Measurements from ENCODE around the gene ZNF790. TPM values are rescaled to one million over a fixed set of nuclear protein-coding genes. Genes with fewer than 3 reads are reported as not detected.
A peak's percentile ranks its signal among the peaks of the same experiment; 100 is the strongest.

ZNF790 gene
- total and polyA plus RNA-seq, 2 of the 13 experiments (the other 11 are each of a cell fraction or from before 2014, with no cell fraction given): 1.3 to 5.3 TPM

DNA sequence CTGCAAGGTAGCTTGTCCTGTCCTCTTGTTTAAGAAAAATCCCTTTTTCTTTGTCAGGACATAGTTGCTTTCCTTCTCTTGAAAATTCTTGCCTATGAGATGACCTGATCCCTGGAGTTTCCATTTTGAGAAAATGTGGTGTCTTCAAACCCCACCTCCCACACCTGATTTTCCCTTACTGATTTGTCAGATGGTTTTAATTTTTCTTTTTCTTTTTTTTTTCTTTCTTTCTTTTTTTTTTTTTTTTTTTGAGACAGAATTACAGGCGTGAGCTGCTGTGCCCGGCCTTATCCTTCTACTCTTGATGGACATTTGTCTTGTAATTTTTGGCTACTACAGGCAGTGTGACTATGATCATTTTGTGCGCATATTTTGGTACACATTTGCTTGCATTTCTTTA, 13.7 kb upstream of the ZNF790 start (continued):
- TF ChIP-seq ATRX (CRISPR knock-in tag; IDR thresholded peaks at IDR 0.05; ENCODE audit: borderline replicate concordance): no peak

DNA sequence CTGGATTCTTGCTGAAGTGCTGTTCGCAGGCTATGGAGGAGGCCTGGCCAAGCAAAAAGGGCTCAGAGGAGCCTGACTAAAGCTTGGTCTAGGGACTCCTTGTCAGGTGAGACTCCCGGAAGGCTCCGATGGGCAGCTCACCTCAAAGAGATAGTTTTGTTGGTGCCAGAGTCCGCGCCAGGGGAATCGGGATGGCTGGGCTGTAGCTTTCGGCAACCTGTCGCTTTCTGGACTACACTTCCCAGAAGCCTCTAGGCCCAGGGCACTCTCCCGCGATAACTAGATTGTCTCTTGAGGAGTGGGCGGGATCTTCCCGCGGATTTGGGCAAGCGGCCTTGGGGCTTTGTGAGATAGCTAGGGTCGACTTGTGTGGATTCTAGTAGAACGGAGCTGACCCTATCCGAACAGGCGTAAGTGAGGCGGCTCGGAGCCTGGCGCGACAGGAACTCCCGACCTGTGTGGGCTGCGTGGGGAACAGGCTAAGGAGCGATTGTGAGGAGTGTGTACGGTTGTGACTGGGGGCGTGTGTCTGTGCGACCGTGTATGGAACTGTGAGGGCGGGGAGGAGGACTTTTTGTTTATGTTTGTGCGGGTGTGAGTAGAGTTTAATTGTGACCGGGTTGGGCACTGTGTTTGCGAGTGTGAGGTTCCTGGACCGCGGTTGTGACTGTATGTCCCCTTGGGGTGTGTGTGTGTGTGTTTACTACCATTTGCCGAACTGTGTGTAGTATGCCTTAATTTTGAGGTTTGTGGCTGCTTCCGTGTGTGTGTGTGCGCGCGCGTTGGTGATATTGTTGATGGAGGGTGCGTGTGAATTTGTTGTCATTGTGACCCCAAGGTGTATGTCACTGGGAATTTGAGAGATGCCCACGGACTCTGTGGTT, 12.6 kb upstream of the ZNF790 start, which contains the start of gene ZNF345:
Gene ZNF345 (plus strand): TSS at position 318 of the 884 bp plus-strand sequence. CDS start 25,955 bp downstream, outside the sequence.
- in situ Hi-C loops (cut with HindIII; ENCODE audit: extremely low pct_ligation_motif_present, low pct_unique_long_range_greater_than_20kb): no loop called here
- FAIRE-seq (peak; percentile 95), DNase-seq (ENCODE audit: low spot score) (peak; percentile 95), ATAC-seq (peak; percentile 94)
- Histone ChIP-seq H3K9me3 (ENCODE audit: low read length) (peaks cover 14% of the 10 kb centered on the region; the same call in 1 of the 2 replicates), H4K20me1 (ENCODE audit: insufficient read depth, low read length) (no peaks in the 10 kb centered on the region), H3K36me3 (replicated peaks in 1 of 2; ENCODE audit: control insufficient read depth in 1 of 2, insufficient read depth in 2 of 2, low read length in 2 of 2) (no peaks in the 10 kb centered on the region; a peak in 1 of 5 replicates), H3K9ac (ENCODE audit: insufficient read depth, low read depth, low read length) (peak within 1 kb of the TSS; percentile 89), H3K27me3 (ENCODE audit: control insufficient read depth in 1 of 2, insufficient read depth in 2 of 2, low read length in 2 of 2) (peaks cover 0 to 4% of the 10 kb centered on the region in 2 experiments; a peak in 1 of 5 replicates), H3K4me2 (ENCODE audit: low read depth, low read length) (peak within 1 kb of the TSS; percentile 89), H3K4me3 (replicated peaks in 1 of 3; ENCODE audit: insufficient read depth in 1 of 3, low read depth in 2 of 3, low read length in 3 of 3) (peak within 1 kb of the TSS; percentile 88 to 98 (median 96)), H3K79me2 (ENCODE audit: insufficient read depth, low read length) (peaks cover 6% of the 10 kb centered on the region), H2AFZ (ENCODE audit: low read length) (peak within 1 kb of the TSS; percentile 95), H3K27ac (ENCODE audit: extremely low read length, insufficient read depth, low read length) (peak within 1 kb of the TSS; percentile 67), H3K4me1 (ENCODE audit: insufficient read depth, low read length) (peaks cover 12% of the 10 kb centered on the region)
- TSS peak; percentile 87 for BruUV-seq (replicated peaks)
- intact Hi-C loops (cut with micrococcal nuclease; ENCODE audit: unreplicated experiment): loop anchor here (1.0 to 5.0 kb wide), 2 partner anchors 12 to 78 kb away; partner anchors contain the start of genes ZNF790 and ZNF850
- ChIA-PET POLR2A (interaction anchor here (0.6 to 4.8 kb wide), 23 partner anchors 9 to 743 kb away, joined by 3 to 169 read pairs (median 6); partner anchors contain the start of genes ZFP14, ZNF260, ZNF382 and ZNF383), CTCF (ENCODE audit: low intra/inter-chr PET ratio, low total read pairs) (no interaction called here)
- 2% methylated on average over 19 of the region's 43 CpGs for WGBS (ENCODE audit: low lambda C conversion rate)
- TF ChIP-seq GTF2F1 (IDR thresholded peaks at IDR 0.05; ENCODE audit: low read length): no peak
- no peak; the same call in none of the 2 replicates for TF ChIP-seq ZNF687 (CRISPR knock-in tag; IDR thresholded peaks at IDR 0.05)
- TF ChIP-seq, protein P1, sequence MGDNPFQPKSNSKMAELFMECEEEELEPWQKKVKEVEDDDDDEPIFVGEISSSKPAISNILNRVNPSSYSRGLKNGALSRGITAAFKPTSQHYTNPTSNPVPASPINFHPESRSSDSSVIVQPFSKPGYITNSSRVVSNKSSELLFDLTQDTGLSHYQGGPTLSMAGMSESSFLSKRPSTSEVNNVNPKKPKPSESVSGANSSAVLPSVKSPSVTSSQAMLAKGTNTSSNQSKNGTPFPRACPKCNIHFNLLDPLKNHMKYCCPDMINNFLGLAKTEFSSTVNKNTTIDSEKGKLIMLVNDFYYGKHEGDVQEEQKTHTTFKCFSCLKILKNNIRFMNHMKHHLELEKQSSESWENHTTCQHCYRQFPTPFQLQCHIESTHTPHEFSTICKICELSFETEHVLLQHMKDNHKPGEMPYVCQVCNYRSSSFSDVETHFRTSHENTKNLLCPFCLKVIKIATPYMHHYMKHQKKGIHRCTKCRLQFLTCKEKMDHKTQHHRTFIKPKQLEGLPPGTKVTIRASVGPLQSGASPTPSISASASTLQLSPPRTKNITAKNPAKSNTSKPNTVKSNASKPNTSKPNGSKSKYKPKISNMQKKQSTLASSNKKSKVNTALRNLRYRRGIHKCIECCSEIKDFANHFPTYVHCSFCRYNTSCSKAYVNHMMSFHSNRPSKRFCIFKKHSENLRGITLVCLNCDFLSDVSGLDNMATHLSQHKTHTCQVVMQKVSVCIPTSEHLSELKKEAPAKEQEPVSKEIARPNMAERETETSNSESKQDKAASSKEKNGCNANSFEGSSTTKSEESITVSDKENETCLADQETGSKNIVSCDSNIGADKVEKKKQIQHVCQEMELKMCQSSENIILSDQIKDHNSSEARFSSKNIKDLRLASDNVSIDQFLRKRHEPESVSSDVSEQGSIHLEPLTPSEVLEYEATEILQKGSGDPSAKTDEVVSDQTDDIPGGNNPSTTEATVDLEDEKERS (CRISPR knock-in tag; IDR thresholded peaks at IDR 0.05): 0 out of 2 replicates have a peak, but pooled peaks have one; percentile 32
- TF ChIP-seq, protein P2, sequence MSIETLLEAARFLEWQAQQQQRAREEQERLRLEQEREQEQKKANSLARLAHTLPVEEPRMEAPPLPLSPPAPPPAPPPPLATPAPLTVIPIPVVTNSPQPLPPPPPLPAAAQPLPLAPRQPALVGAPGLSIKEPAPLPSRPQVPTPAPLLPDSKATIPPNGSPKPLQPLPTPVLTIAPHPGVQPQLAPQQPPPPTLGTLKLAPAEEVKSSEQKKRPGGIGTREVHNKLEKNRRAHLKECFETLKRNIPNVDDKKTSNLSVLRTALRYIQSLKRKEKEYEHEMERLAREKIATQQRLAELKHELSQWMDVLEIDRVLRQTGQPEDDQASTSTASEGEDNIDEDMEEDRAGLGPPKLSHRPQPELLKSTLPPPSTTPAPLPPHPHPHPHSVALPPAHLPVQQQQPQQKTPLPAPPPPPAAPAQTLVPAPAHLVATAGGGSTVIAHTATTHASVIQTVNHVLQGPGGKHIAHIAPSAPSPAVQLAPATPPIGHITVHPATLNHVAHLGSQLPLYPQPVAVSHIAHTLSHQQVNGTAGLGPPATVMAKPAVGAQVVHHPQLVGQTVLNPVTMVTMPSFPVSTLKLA (IDR thresholded peaks at IDR 0.05): no peak
- TF ChIP-seq RFX5 (IDR thresholded peaks at IDR 0.05; ENCODE audit: low read depth, low read length): no peak
- TF ChIP-seq RNF2 (conservative IDR thresholded peaks at IDR 0.05; ENCODE audit: low read depth): no peak
- no peak for TF ChIP-seq RBAK (CRISPR knock-in tag; IDR thresholded peaks at IDR 0.05)
- no peak for TF ChIP-seq PBX2 (CRISPR knock-in tag; IDR thresholded peaks at IDR 0.05)
- TF ChIP-seq YEATS2 (CRISPR knock-in tag; IDR thresholded peaks at IDR 0.05; ENCODE audit: borderline replicate concordance): peak; percentile 30; the same call in 1 of the 2 replicates
